Trophoblast cell (in vitro differentiated cells and primary cell): ENCODE measurements around the gene FUNDC1.

ENCODE experiments used
- DNase-seq, 2 donors: peaks; one replicate each; pipeline ENCODE4 v3.0.0-alpha.2; 2016
- H2AFZ ChIP-seq: 2 replicates; pipeline ENCODE4 v1.6.1; 2013; ENCODE audit warnings: low read length, moderate library complexity, mild to moderate bottlenecking; ENCODE audit not compliant: insufficient read depth, poor library complexity
- H2AK5ac ChIP-seq: 2 replicates; pipeline ENCODE4 v1.6.1; 2013; ENCODE audit warnings: mild to moderate bottlenecking, low read length
- H2BK120ac ChIP-seq: 2 replicates; pipeline ENCODE4 v1.6.1; 2013; ENCODE audit warnings: low read length, mild to moderate bottlenecking, moderate library complexity; ENCODE audit not compliant: insufficient read depth, poor library complexity
- H2BK12ac ChIP-seq: 2 replicates; pipeline ENCODE4 v1.6.1; 2013; ENCODE audit warnings: mild to moderate bottlenecking, low read length, moderate library complexity
- H2BK5ac ChIP-seq: 2 replicates; pipeline ENCODE4 v1.6.1; 2013; ENCODE audit warnings: low read length, low read depth, moderate library complexity, mild to moderate bottlenecking; ENCODE audit not compliant: poor library complexity
- H3K14ac ChIP-seq: 2 replicates; pipeline ENCODE4 v1.6.1; 2013; ENCODE audit warnings: mild to moderate bottlenecking, low read length
- H3K18ac ChIP-seq: 2 replicates; pipeline ENCODE4 v1.6.1; 2013; ENCODE audit warnings: mild to moderate bottlenecking, low read length
- H3K23ac ChIP-seq: 2 replicates; pipeline ENCODE4 v1.6.1; 2013; ENCODE audit warnings: low read length
- H3K27ac ChIP-seq: 2 replicates; pipeline ENCODE4 v1.5.1; 2013; ENCODE audit warnings: low read depth, mild to moderate bottlenecking, inconsistent platforms, low read length, moderate library complexity
- H3K27me3 ChIP-seq: 2 replicates; pipeline ENCODE4 v1.6.1; 2013; ENCODE audit warnings: inconsistent platforms, mild to moderate bottlenecking, low read length, moderate library complexity; ENCODE audit not compliant: insufficient read depth
- H3K36me3 ChIP-seq, 2 experiments: 1 replicate in 1 of 2; 2 replicates in 1 of 2; pipeline ENCODE4 v1.6.1; 2013; ENCODE audit warnings: low read length in 2 of 2, mild to moderate bottlenecking in 2 of 2, moderate library complexity in 1 of 2; ENCODE audit not compliant: insufficient read depth in 2 of 2, control insufficient read depth in 1 of 2
- H3K4ac ChIP-seq: 2 replicates; pipeline ENCODE4 v1.6.1; 2013; ENCODE audit warnings: low read depth, mild to moderate bottlenecking, low read length, moderate library complexity
- H3K4me1 ChIP-seq, 2 experiments: 1 replicate in 1 of 2; 2 replicates in 1 of 2; pipeline ENCODE4 v1.6.1; 2013; ENCODE audit warnings: low read length in 2 of 2, mild to moderate bottlenecking in 2 of 2, moderate library complexity in 1 of 2; ENCODE audit not compliant: insufficient read depth in 2 of 2, control insufficient read depth in 1 of 2
- H3K4me2 ChIP-seq: 2 replicates; pipeline ENCODE4 v1.6.1; 2013; ENCODE audit warnings: inconsistent platforms, mild to moderate bottlenecking, low read length, moderate library complexity
- H3K4me3 ChIP-seq: 2 replicates; pipeline ENCODE4 v1.5.1; 2013; ENCODE audit warnings: mild to moderate bottlenecking, low read depth, low read length, inconsistent platforms
- H3K79me1 ChIP-seq: one replicate; pipeline ENCODE4 v1.6.1; 2013; ENCODE audit warnings: low read length
- H3K79me2 ChIP-seq: 2 replicates; pipeline ENCODE4 v1.6.1; 2013; ENCODE audit warnings: low read length, mild to moderate bottlenecking; ENCODE audit not compliant: control insufficient read depth, insufficient read depth, poor library complexity
- H3K9ac ChIP-seq: 2 replicates; pipeline ENCODE4 v1.6.1; 2013; ENCODE audit warnings: mild to moderate bottlenecking, low read length
- H3K9me3 ChIP-seq: 2 replicates; pipeline ENCODE4 v1.6.1; 2013; ENCODE audit warnings: low read depth, mild to moderate bottlenecking, control low read depth, inconsistent platforms, low read length; ENCODE audit not compliant: insufficient read depth
- H4K12ac ChIP-seq: 2 replicates; pipeline ENCODE4 v1.6.1; 2013; ENCODE audit warnings: low read depth, mild to moderate bottlenecking, low read length, moderate library complexity
- H4K8ac ChIP-seq: 2 replicates; pipeline ENCODE4 v1.6.1; 2013; ENCODE audit warnings: low read depth, mild to moderate bottlenecking, low read length, moderate library complexity
- H4K91ac ChIP-seq: one replicate; pipeline ENCODE4 v1.6.1; 2013; ENCODE audit warnings: low read depth, mild to moderate bottlenecking, low read length, moderate library complexity
- WGBS: extraction: QIAGEN DNeasy Blood & Tissue Kit; methylation state at CpG from one replicate; pipeline ENCODE4 v1.1.7; 2013; ENCODE audit warnings: missing lambda C conversion rate; ENCODE audit not compliant: insufficient read length, insufficient coverage; ENCODE audit errors: extremely low coverage; 5-methylcytosine and 5-hydroxymethylcytosine counted together

The FUNDC1 gene

GRCh38 chrX:44474410-44474809 lies 68.2 kb downstream of the FUNDC1 start:
- Histone ChIP-seq H3K4me3 (no peak overlapping the region), H3K4me1 (peaks cover 0 to 1% of the 10 kb centered on the region in 2 experiments), H4K8ac (no peak overlapping the region), H3K4ac (no peak overlapping the region), H3K79me1 (no peaks in the 10 kb centered on the region), H3K23ac (no peak overlapping the region), H3K9ac (no peak overlapping the region), H2AFZ (no peak overlapping the region), H2AK5ac (no peak overlapping the region), H3K4me2 (no peak overlapping the region), H4K91ac (no peak overlapping the region), H3K14ac (no peak overlapping the region), H3K27me3 (no peaks in the 10 kb centered on the region), H4K12ac (no peak overlapping the region), H3K79me2 (no peaks in the 10 kb centered on the region), H2BK120ac (no peak overlapping the region), H2BK12ac (no peak overlapping the region), H3K18ac (no peak overlapping the region), H3K27ac (no peak overlapping the region), H2BK5ac (no peak overlapping the region), H3K9me3 (no peaks in the 10 kb centered on the region), H3K36me3 (no peaks in the 10 kb centered on the region)
- WGBS: no CpG with 5 or more reads among the region's 2 CpGs
- no peak for DNase-seq
